Neural progenitor cell (in vitro differentiated cells): Measurements from ENCODE around the gene POM121C. TPM values are rescaled to one million over a fixed set of nuclear protein-coding genes. Genes with fewer than 3 reads are reported as not detected.
"Not testable (repeated sequence)": the region's sequence is repeated elsewhere in the genome, so short reads cannot be mapped to it uniquely, and the experiment has no call there.

Experiments used
- DNase-seq: peaks from one replicate; pipeline ENCODE4 v3.0.0-alpha.2; 2016; ENCODE audit warnings: low spot score
- H2AFZ ChIP-seq: fragments of 200-600 bp; sonication (generic); replicated peaks from 2 replicates; pipeline ENCODE4 v1.6.1; 2016; ENCODE audit warnings: antibody characterized with exemption
- H3F3A ChIP-seq: fragments of 200-600 bp; sonication (generic); 2 replicates; pipeline ENCODE4 v1.6.1; 2016; ENCODE audit warnings: antibody characterized with exemption, low read depth
- H3K27ac ChIP-seq: fragments of 200-600 bp; sonication (generic); 2 replicates; pipeline ENCODE4 v1.5.1; 2016; ENCODE audit warnings: mild to moderate bottlenecking
- H3K27me3 ChIP-seq: fragments of 200-600 bp; sonication (generic); 2 replicates; pipeline ENCODE4 v1.6.1; 2016; ENCODE audit warnings: mild to moderate bottlenecking, moderate library complexity
- H3K36me3 ChIP-seq: fragments of 200-600 bp; sonication (generic); 2 replicates; pipeline ENCODE4 v1.5.1; 2016
- H3K4me1 ChIP-seq: fragments of 200-600 bp; sonication (generic); 2 replicates; pipeline ENCODE4 v1.6.1; 2016; ENCODE audit warnings: mixed run types
- H3K4me2 ChIP-seq: fragments of 200-600 bp; sonication (generic); 2 replicates; pipeline ENCODE4 v1.6.1; 2016
- H3K4me3 ChIP-seq: fragments of 200-600 bp; sonication (generic); 2 replicates; pipeline ENCODE4 v1.5.1; 2016
- H3K79me2 ChIP-seq: fragments of 200-600 bp; sonication (generic); 2 replicates; pipeline ENCODE4 v1.6.1; 2016; ENCODE audit warnings: low read depth
- H3K9ac ChIP-seq: fragments of 200-600 bp; sonication (generic); 2 replicates; pipeline ENCODE4 v1.6.1; 2016
- H3K9me3 ChIP-seq: fragments of 200-600 bp; sonication (generic); 2 replicates; pipeline ENCODE4 v1.5.1; 2016; ENCODE audit warnings: low read depth
- H4K20me1 ChIP-seq: fragments of 200-600 bp; sonication (generic); 2 replicates; pipeline ENCODE4 v1.6.1; 2016; ENCODE audit warnings: low read depth
- H3K27ac Mint-ChIP-seq: 3 replicates; pipeline ENCODE4 v1.8.0; 2021; ENCODE audit warnings: mixed read lengths
- H3K27me3 Mint-ChIP-seq: 2 replicates; pipeline ENCODE4 v1.8.0; 2022; ENCODE audit warnings: low read depth, mild to moderate bottlenecking, inconsistent platforms, moderate library complexity, mixed read lengths; ENCODE audit not compliant: insufficient read depth
- H3K36me3 Mint-ChIP-seq: 3 replicates; pipeline ENCODE4 v1.8.0; 2021; ENCODE audit warnings: mixed read lengths
- H3K4me1 Mint-ChIP-seq: 3 replicates; pipeline ENCODE4 v1.8.0; 2021; ENCODE audit warnings: mixed read lengths
- H3K4me3 Mint-ChIP-seq: 3 replicates; pipeline ENCODE4 v1.8.0; 2021; ENCODE audit warnings: mild to moderate bottlenecking, moderate library complexity, mixed read lengths
- H3K9me3 Mint-ChIP-seq: 3 replicates; pipeline ENCODE4 v1.8.0; 2020; ENCODE audit warnings: mixed read lengths
- EZH2 ChIP-seq: fragments of 200-600 bp; sonication (generic); IDR thresholded peaks from 2 replicates; pipeline ENCODE4 v1.6.1; 2017; ENCODE audit warnings: antibody characterized with exemption, mild to moderate bottlenecking, moderate library complexity
- EZH2phosphoT487 ChIP-seq: fragments of 200-600 bp; sonication (generic); IDR thresholded peaks from 2 replicates; pipeline ENCODE4 v1.6.1; 2017; ENCODE audit warnings: antibody characterized with exemption
- total RNA-seq: library from RNA; depleted of rRNA; stranded (reverse); fragments of >200 nt; gene quantifications from 2 replicates; pipeline ENCODE4 v1.2.3, GENCODE V29; 2015; ENCODE audit warnings: low replicate concordance
- TF ChIP-seq, protein P1 (sequence below): fragments of 200-600 bp; sonication (generic); IDR thresholded peaks from 2 replicates; pipeline ENCODE4 v1.5.1; 2017; ENCODE audit warnings: antibody characterized with exemption, mild to moderate bottlenecking

POM121C gene
- total RNA-seq = 14.1 and 16.2 TPM in 2 replicates

DNA sequence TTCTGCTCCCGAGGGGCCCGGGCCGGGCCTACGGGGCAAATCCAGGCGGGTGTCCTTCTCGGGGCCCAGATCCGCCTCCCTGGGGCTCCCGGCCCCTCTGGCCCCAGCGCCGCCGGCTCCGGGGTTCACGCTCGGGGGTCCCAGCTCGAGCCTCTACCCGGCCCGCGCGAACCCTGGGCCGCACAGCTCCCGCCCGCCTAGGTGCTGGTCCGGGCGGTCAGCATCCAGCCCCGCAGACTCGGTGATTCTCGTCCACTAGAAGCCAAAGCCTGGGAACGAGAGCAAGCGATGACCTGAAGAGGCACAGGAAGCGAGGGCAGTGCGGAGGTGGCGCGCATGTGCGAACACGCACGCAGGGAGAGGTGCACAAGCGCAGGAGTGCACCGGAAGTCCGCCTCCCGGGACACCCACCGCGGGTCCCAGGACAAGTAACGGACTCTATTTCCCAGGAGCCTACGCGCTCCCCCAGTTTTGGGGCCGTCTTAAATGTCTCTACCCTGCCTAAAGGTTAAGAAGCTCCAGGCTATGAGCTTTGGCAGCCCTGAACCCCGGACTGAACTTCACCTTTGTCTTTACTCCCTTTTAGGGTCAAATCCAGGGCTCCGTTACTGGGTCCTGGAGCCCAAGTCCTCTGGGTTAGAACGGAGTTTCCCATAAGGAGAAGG lies at the start of gene POM121C:
TSS of gene POM121C (minus strand) at position 321 of the 665 bp plus-strand sequence. CDS start 44,803 bp downstream, outside the sequence.
- not testable (repeated sequence) for H3K4me1 Mint-ChIP-seq, H3K27me3 Mint-ChIP-seq, H3K4me1 ChIP-seq, H3K9me3 ChIP-seq, H3K36me3 ChIP-seq, H3K36me3 Mint-ChIP-seq, H4K20me1 ChIP-seq, H3K27me3 ChIP-seq, H3K9me3 Mint-ChIP-seq, H3F3A ChIP-seq
- Mint-ChIP-seq H3K27ac (peak within 1 kb of the TSS; percentile 94), H3K4me3 (peak within 1 kb of the TSS; percentile 95)
- Histone ChIP-seq H3K79me2 (peaks cover 30% of the 10 kb centered on the region), H3K9ac (peak within 1 kb of the TSS; percentile 84), H3K27ac (peak within 1 kb of the TSS; percentile 69), H2AFZ (peak within 1 kb of the TSS; percentile 45), H3K4me2 (peak within 1 kb of the TSS; percentile 89), H3K4me3 (peak within 1 kb of the TSS; percentile 84)
- DNase-seq = peak; percentile 94

DNA sequence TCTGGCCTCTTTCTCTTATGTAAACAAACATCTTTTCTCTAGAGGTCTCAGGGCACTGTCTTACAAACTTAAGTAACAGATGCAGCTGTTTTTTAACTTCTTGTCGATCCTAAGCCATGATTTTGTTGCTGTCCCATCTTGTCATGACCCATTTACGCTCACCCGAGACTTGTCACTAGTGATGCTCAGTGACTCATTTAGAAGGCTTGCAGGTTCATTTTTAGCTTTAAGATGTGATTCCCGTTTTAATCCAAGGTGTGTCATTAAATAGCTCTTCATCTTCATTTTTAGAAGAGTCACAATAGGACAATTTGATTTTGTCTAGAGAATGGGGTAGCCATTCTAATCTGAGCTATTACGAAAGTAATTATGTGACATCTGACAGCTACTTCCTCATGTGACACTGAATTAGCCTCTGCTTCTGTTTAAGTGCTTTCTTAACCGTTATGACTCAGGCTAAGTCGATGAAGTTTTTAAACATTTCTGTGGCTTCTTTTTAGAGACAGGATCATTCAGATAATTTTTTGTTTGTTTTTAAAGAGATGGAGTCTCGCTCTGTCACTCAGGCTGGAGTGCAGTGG lies 48.7 kb upstream of the POM121C start:
- H4K20me1 ChIP-seq = no peaks in the 10 kb centered on the region
- no peak overlapping the region for H2AFZ ChIP-seq
- no peaks in the 10 kb centered on the region for H3K4me1 ChIP-seq
- no peaks in the 10 kb centered on the region for H3K9me3 ChIP-seq
- H3K4me2 ChIP-seq = no peak overlapping the region
- H3K36me3 ChIP-seq = peaks cover 4% of the 10 kb centered on the region
- Mint-ChIP-seq H3K27me3 (peaks cover 2% of the 10 kb centered on the region), H3K4me3 (no peak overlapping the region), H3K27ac (no peak overlapping the region), H3K9me3 (no peaks in the 10 kb centered on the region), H3K4me1 (peaks cover 4% of the 10 kb centered on the region), H3K36me3 (peaks cover 12% of the 10 kb centered on the region)
- H3K79me2 ChIP-seq = no peaks in the 10 kb centered on the region
- no peaks in the 10 kb centered on the region for H3K27me3 ChIP-seq
- TF ChIP-seq EZH2 (no peak), EZH2phosphoT487 (no peak)
- TF ChIP-seq, protein P1, sequence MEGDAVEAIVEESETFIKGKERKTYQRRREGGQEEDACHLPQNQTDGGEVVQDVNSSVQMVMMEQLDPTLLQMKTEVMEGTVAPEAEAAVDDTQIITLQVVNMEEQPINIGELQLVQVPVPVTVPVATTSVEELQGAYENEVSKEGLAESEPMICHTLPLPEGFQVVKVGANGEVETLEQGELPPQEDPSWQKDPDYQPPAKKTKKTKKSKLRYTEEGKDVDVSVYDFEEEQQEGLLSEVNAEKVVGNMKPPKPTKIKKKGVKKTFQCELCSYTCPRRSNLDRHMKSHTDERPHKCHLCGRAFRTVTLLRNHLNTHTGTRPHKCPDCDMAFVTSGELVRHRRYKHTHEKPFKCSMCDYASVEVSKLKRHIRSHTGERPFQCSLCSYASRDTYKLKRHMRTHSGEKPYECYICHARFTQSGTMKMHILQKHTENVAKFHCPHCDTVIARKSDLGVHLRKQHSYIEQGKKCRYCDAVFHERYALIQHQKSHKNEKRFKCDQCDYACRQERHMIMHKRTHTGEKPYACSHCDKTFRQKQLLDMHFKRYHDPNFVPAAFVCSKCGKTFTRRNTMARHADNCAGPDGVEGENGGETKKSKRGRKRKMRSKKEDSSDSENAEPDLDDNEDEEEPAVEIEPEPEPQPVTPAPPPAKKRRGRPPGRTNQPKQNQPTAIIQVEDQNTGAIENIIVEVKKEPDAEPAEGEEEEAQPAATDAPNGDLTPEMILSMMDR = no peak
- H3F3A ChIP-seq = peaks cover 15% of the 10 kb centered on the region
- H3K27ac ChIP-seq = no peak overlapping the region
- no peak for DNase-seq
- no peak overlapping the region for H3K4me3 ChIP-seq
- H3K9ac ChIP-seq = no peak overlapping the region

DNA sequence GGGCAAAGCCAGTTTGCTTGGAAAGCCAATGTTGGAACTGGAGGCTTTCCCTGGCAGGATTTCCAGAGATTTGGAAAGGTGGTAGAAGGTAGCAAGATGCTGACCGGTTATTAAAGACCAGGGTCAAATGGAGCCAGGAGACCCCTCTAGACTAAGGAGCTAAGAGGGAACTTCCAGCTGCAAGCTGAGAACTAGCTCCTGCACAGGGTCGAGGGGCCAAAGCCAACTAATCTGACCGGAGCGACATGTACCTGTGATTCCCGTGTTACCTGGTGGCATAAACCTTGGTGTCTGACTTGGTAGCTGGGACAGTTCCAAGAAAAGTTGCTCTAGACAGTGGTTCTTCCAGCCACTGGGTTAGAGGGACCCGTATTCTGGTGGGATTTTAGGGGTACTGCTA lies 47.8 kb upstream of the POM121C start:
- H3K27ac Mint-ChIP-seq = no peak overlapping the region

More for the DNA sequence above, 47.8 kb upstream of the POM121C start:
- peaks cover 15% of the 10 kb centered on the region for H3F3A ChIP-seq
- no peak overlapping the region for H3K4me3 Mint-ChIP-seq
- H2AFZ ChIP-seq = no peak overlapping the region
- no peaks in the 10 kb centered on the region for H3K79me2 ChIP-seq
- DNase-seq = no peak
- no peak overlapping the region for H3K27ac ChIP-seq
- no peaks in the 10 kb centered on the region for H3K36me3 ChIP-seq
- no peak overlapping the region for H3K4me2 ChIP-seq
- peaks cover 4% of the 10 kb centered on the region for H3K4me1 Mint-ChIP-seq
- H3K27me3 Mint-ChIP-seq = peaks cover 2% of the 10 kb centered on the region
- no peaks in the 10 kb centered on the region for H3K4me1 ChIP-seq
- no peaks in the 10 kb centered on the region for H3K27me3 ChIP-seq
- H4K20me1 ChIP-seq = no peaks in the 10 kb centered on the region
- H3K36me3 Mint-ChIP-seq = peaks cover 8% of the 10 kb centered on the region
- no peak for TF ChIP-seq EZH2
- no peak for TF ChIP-seq EZH2phosphoT487
- TF ChIP-seq, protein P1 = no peak
- no peaks in the 10 kb centered on the region for H3K9me3 Mint-ChIP-seq
- no peak overlapping the region for H3K4me3 ChIP-seq
- no peaks in the 10 kb centered on the region for H3K9me3 ChIP-seq
- no peak overlapping the region for H3K9ac ChIP-seq
